Measurements from ENCODE around the gene LRP2.
A peak's percentile ranks its signal among the peaks of the same experiment; 100 is the strongest.

The LRP2 gene

GRCh38 chr2:169114056-169114455 lies 248.3 kb downstream of the LRP2 start:
- no peak for DNase-seq

- no peak for DNase-seq
These were observed 249.5 kb downstream of the LRP2 start for GRCh38 chr2:169112841-169113240.

- DNase-seq: no peak
These were observed 251.4 kb downstream of the LRP2 start for GRCh38 chr2:169110916-169111315.

- DNase-seq: no peak
These were observed 251.9 kb downstream of the LRP2 start for GRCh38 chr2:169110419-169110818.

- DNase-seq: peak; percentile 51 to 68 (median 63)
These were observed 252.6 kb downstream of the LRP2 start for GRCh38 chr2:169109502-169110409.

GRCh38 chr2:169108099-169108884 lies 254.0 kb downstream of the LRP2 start:
- DNase-seq: no peak

GRCh38 chr2:169107645-169108044 lies 254.7 kb downstream of the LRP2 start:
- DNase-seq: peak in 2 of 5 donors; percentile 11 to 87

GRCh38 chr2:169106563-169107545 lies 255.5 kb downstream of the LRP2 start:
- DNase-seq: peak in 1 of 5 donors; percentile 15

- no peak for DNase-seq
These were observed 256.2 kb downstream of the LRP2 start for GRCh38 chr2:169106134-169106533.

- peak in 1 of 5 donors; percentile 78 for DNase-seq
These were observed 256.9 kb downstream of the LRP2 start for GRCh38 chr2:169105476-169105875.

GRCh38 chr2:169104848-169105247 lies 257.5 kb downstream of the LRP2 start:
- no peak for DNase-seq

- peak in 1 of 5 donors; percentile 40 for DNase-seq
These were observed 266.7 kb downstream of the LRP2 start for GRCh38 chr2:169095621-169096105.

GRCh38 chr2:169094676-169095075 lies 267.7 kb downstream of the LRP2 start:
- no peak for DNase-seq

GRCh38 chr2:169093535-169093934 lies 268.8 kb downstream of the LRP2 start:
- DNase-seq: no peak

- no peak for DNase-seq
These were observed 270.4 kb downstream of the LRP2 start for GRCh38 chr2:169091761-169092519.

GRCh38 chr2:169091256-169091655 lies 271.1 kb downstream of the LRP2 start:
- no peak for DNase-seq

- no peak for DNase-seq
These were observed 272.1 kb downstream of the LRP2 start for GRCh38 chr2:169090133-169090820.

- DNase-seq: no peak
These were observed 273.2 kb downstream of the LRP2 start for GRCh38 chr2:169089182-169089581.

- no peak for DNase-seq
These were observed 274.5 kb downstream of the LRP2 start for GRCh38 chr2:169087757-169088379.

- DNase-seq: no peak
These were observed 275.4 kb downstream of the LRP2 start for GRCh38 chr2:169086893-169087467.

All from T-helper 1 cell (primary cell).